Umbilical cord (tissue), 2 donors: ENCODE results near the gene ZRANB1. TPM values are rescaled to one million over a fixed set of nuclear protein-coding genes. Genes with fewer than 3 reads are reported as not detected.

Experiments
- DNase-seq: peaks from one replicate; pipeline ENCODE4 v3.0.0-alpha.2; 2015; ENCODE audit warnings: low spot score
- total RNA-seq: library from RNA; depleted of rRNA; stranded (reverse); fragments of >200 nt; gene quantifications from one replicate; pipeline ENCODE4 v1.2.3, GENCODE V29; 2014; ENCODE audit warnings: low replicate concordance; ENCODE audit not compliant: insufficient read depth

Gene ZRANB1
- total RNA-seq, 1 donor from 2014 or later = 32.0 TPM

GRCh38 chr10:125017547-125018298 lies 75.8 kb downstream of the ZRANB1 start:
- DNase-seq = no peak

GRCh38 chr10:125018576-125019143 lies 76.7 kb downstream of the ZRANB1 start:
- DNase-seq = no peak

GRCh38 chr10:125020386-125020785 lies 78.5 kb downstream of the ZRANB1 start:
- DNase-seq = no peak

GRCh38 chr10:125020871-125021270 lies 78.9 kb downstream of the ZRANB1 start:
- DNase-seq = no peak

GRCh38 chr10:125021686-125022344 lies 79.9 kb downstream of the ZRANB1 start:
- DNase-seq = no peak

GRCh38 chr10:125022671-125023070 lies 80.7 kb downstream of the ZRANB1 start:
- no peak for DNase-seq

- no peak for DNase-seq
These were observed 81.3 kb downstream of the ZRANB1 start for GRCh38 chr10:125023255-125023654.

GRCh38 chr10:125023862-125024496 lies 82.1 kb downstream of the ZRANB1 start:
- DNase-seq = no peak

- no peak for DNase-seq
These were observed 82.7 kb downstream of the ZRANB1 start for GRCh38 chr10:125024497-125025234.

GRCh38 chr10:125025341-125025740 lies 83.4 kb downstream of the ZRANB1 start:
- no peak for DNase-seq

- DNase-seq = no peak
These were observed 84.4 kb downstream of the ZRANB1 start for GRCh38 chr10:125026036-125026931.

GRCh38 chr10:125026974-125027735 lies 85.2 kb downstream of the ZRANB1 start:
- DNase-seq = no peak

- peak; percentile 76 for DNase-seq
These were observed 86.2 kb downstream of the ZRANB1 start for GRCh38 chr10:125027871-125028869.

GRCh38 chr10:125029584-125030242 lies 87.8 kb downstream of the ZRANB1 start:
- no peak for DNase-seq

GRCh38 chr10:125030567-125031197 lies 88.8 kb downstream of the ZRANB1 start:
- no peak for DNase-seq

- DNase-seq = no peak
These were observed 90.6 kb downstream of the ZRANB1 start for GRCh38 chr10:125032474-125033020.
